Bone marrow (tissue), 2 donors: ENCODE results near the gene FGGY.
"Not testable (repeated sequence)": the region's sequence is repeated elsewhere in the genome, so short reads cannot be mapped to it uniquely, and the experiment has no call there.

Source experiments
- DNase-seq, 2 donors: peaks; one replicate each; lab custom pipeline; 2025; lab: John Stamatoyannopoulos, UW

The FGGY gene

DNA sequence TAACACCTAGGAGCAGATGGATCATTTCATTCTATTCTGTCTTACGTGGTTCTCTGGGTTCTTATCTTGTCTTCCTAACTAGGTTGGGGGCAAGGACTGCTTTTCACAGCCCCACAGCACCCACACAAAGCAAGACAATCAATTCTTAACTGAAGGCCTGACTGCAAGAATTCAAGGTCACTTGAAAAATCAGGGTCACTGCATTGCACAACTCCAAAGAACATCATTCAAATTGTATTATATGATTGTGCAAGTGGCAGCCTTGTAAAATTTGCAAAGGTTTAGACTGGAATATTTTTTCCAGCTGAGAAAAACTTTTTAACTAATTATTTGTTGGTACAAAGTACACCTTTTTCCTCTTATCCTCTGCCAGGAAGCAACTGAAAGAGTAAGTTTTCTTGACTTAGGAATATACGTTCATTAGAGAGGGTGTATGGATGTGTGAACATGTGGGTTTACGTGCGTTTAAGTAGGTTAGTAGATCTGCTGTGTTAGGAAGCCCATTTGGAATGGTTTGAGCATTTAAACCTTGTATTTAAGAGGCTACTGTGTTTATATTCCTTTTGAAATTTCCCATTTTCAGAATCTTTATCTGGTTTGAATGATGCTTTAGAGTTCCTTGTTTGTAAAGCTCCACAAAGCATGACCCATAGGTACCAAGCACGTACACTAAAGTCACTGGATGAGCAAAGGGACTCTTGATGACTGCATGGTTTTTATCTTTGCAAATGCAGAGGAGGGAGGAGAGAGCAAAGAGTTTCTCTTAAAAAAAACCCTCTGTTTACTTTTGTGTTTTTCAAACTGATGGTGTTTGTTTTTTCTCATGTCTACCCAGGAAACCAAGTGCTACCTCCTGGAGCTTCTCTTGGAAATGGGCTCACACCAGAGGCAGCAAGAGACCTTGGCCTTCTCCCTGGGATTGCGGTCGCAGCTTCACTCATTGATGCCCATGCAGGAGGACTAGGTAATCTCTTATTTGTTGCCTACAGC is 214.9 kb downstream of the FGGY start:
- no peak for DNase-seq

DNA sequence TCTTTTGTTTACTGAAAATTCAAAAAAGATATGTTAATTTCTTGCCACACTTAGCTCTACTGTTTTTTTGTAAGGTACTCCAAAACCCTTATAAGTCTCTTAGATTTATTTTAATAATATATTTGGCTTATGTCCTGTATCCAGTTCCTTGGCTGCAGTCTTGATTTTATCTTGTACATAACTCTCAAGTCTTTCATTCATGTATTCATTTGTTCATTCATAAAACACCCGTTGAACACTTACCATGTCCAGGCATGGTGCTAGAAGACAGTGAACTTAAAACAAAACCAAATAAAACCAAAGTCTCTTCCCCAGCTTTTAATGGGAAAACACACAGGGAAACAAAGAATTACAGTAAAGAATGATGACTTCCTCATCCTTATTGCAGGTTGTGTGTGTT is 215.8 kb downstream of the FGGY start:
- DNase-seq, result no peak

DNA sequence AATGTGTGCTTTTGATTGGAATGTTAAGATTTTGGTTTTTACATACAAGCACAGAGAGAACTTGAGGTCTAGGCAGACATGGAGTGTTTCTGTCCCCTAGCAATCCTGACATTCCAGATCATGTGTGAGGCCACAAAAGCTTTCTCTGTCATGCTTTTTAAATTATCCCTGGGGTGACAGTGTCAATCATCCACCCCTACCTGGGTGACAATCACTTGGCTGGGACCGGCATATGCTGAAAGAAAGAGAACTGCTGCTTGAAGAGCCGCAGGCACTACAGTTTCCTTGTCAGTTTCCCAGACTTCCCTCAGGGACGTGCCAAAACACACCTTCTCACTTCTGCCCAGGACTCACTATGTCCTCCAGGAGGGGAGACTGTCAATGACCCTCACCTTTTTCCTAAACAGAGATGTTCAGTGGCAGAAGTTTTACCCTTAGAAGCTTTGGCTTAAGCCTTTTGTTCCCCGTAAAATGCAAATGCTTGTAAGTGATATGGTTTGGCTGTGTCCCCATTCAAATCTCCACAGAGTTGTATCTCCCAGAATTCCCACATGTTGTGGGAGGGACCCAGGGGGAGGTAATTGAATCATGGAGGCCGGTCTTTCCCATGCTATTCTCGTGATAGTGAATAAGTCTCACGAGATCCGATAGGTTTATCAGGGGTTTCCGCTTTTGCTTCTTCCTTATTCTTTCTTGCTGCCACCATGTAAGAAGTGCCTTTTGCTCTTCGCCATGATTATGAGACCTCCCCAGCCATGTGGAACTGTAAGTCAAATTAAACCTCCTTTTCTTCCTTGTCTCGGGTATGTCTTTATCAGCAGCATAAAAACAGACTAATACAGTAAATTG is 217.4 kb downstream of the FGGY start:
- no peak for DNase-seq

DNA sequence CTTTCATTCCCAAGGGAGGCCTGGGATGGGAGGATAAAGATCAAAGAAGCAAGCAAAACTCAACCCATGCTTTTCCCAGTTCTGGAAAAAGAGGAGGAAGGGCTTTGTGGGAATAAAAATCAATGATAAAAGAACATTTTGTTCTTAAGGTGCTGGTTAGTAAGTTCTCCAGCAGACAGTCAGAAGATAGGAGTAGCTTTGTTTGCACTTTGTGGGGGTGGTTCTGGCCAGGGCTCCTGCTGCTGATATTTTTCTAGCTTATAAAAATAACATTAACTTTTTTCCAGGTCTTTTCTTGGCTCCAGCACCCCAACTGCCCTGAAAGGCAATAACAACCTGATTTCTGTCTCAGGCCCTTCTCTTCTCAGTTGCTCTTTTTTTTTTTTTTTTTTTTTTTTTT is 220.0 kb downstream of the FGGY start:
- DNase-seq, result no peak

GRCh38 chr1:59520194-59520593 is 223.3 kb downstream of the FGGY start:
- no peak for DNase-seq

GRCh38 chr1:59520827-59521418 is 224.0 kb downstream of the FGGY start:
- DNase-seq, result no peak

GRCh38 chr1:59521456-59521855 is 224.6 kb downstream of the FGGY start:
- DNase-seq, result no peak

DNA sequence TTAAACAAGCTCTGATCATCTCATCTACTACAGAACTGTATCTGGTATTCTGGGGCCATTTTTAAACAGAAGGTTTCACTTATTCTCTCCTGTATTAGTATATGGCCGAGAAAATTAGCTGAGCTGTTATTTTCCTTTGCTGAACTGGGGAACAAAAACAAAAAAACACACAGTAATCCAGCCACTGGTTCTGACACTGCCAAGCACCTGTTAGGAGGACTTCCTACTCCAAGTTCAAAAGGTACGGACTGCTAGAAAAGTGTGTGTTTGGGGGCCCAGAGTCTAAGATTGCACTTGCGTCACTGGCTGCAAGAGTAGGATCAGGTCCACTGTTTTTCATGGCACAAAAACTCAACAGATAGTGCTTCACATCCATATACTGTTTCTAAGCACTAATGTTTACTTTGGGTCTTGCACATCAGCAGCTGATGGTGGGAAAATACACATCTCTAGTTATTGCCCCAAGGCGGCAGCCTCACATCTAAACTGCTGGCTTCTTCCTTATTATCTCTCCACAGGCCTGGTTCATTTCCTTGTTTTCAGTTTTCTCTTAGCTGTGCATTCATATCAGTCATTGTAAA is 226.1 kb downstream of the FGGY start:
- no peak for DNase-seq

DNA sequence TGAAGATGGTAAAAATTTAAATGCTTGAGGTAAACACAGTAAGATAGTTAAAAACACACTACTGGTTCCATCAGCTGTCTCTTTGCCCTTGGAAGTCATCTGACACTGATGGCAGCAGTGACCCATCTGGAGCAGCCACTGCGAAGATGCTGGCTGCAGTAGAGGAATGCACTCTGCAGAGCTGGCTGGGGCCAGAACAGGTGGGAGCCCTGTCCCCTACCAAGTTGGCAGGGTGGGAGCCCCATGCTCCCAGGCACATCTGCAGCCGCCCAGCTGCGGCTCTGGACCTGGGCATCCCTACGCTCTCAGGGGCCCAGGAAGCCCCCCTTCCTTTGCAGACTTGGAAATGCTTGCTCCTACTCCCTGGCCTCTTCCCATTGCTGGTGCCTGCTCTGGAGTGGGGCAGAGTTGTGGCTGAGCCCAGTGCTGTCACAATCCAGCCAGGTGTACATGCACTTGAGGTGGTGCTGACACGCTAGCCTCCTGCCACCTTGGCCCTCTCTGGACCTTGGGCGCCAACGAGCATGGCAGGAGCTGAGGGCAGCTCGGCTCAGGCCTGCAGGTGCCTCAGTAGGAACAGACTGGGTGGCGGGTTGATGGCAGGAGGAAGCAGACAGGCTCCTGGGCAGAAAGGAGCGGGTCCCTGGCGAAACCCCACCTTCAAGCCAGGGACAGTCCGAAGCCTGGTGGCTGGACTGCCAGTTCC is 227.0 kb downstream of the FGGY start:
- no peak for DNase-seq

DNA sequence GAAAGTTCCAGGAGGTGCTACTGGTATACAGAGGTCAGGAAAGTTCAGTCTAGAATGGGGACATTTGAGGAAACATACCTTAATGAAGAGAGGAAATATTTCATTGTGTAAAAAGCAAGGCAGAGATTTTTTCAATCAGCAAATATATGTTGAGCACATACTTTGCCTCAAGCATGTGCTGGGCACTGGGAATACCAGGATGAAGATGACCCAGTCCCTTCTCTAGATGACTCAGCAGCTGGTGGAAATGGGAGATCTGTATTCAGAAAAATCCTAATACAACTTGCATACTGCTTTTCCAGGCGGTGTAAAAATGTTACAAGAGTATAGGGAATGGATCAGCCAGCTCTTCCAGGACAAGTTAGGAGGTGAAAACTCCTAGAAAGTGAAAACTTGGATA is 229.3 kb downstream of the FGGY start:
- no peak for DNase-seq

DNA sequence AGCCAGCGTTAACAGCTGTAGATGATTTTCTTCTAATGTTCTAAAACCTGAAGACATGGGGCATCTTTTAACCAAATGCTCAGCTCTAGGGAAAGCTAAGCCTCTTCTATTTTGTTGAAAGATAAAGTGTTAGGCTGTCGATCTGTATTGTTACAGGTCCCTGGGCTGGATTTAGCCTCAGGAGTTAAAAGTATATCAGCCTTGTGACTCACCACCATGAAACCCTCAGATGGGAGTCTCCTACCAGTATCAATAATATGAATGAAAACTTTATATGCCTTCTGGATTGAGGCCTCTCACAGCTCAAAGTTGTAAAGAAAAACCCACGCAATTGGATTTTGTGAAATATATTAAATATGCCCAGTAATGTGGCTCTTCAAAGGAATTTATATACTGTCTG is 231.6 kb downstream of the FGGY start:
- DNase-seq, result no peak

- DNase-seq, result no peak
Measured at GRCh38 chr1:59528900-59529299, 232.0 kb downstream of the FGGY start.

- DNase-seq, result no peak
Measured at GRCh38 chr1:59530119-59530518, 233.2 kb downstream of the FGGY start.

- DNase-seq, result no peak
Measured at GRCh38 chr1:59532102-59532501, 235.2 kb downstream of the FGGY start.

GRCh38 chr1:59538476-59538875 is 241.6 kb downstream of the FGGY start:
- DNase-seq, result not testable (repeated sequence)

- DNase-seq, result no peak
Measured at GRCh38 chr1:59539961-59540681, 243.2 kb downstream of the FGGY start.

- DNase-seq, result no peak
Measured at GRCh38 chr1:59541161-59541560, 244.3 kb downstream of the FGGY start.

DNA sequence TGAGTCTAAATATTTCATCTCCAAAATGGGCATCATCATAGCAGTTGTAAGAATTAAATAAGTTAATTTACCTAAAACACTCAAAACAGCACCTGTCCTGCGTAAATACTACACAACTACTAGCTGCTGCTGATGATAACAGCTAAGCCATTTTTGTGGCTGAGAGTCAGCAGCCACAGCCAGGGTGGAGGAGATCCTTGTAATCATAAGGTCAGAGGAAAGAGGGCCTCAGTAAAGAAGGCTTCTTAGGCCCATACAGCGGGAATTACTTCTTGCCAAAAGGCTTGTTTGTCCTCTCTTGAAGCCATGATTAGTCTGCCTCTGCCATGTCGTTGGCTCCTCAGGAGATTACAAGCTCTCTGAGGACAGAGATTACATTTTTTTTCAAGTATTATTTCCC is 245.0 kb downstream of the FGGY start:
- no peak for DNase-seq

DNA sequence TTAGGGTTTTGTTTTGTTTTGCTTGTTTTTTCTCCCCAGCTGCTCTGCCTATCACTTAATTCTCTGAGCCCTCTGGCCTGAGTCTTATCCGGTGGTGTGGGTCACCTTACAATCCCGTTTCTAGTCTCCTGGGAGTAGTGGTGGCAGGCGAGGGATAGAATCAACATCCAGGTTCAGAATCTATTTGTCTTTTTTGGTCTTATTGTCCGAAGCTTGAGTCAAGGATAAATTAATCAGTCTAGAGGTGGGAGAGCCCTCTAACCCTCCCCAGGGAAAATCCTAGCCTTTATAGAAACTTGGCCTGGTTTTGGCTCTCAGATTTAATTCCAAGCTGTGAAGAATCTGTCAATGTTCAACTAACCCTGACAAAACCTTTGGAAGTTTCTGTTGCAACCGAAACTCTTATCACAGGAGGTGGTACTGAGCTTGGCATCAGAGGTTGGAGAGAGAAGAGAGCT is 246.3 kb downstream of the FGGY start:
- DNase-seq, result no peak

DNA sequence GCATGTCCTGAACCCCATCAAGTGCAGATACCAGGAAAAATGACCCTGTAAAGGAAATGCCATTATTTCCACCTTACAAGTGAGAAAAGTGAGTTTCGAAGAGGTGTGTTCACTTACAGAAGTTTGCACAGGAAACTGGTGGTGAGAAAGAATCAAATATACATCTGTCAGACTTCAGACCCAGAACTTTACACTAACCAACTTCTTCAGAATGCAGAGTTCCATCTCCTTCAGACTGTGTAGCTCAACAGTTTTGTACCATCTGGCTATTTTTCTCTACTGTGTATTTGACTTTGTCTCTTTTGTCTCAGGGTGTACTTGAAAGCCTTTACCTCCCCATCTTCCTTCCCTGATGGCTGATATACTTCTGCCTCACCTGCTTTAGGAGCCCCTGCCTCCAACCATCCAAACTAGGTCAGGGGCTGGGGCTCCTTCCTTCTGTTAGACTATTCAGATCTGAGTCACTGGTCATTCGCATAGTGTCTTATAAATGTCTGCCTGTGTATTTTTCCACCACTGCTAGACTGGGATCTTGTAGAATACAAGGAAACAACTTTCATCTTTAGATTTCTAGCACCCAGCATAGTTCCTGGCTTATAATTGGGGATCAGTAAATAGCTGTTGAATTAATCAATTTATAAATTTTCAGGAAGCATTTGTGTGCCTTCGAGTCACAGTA is 247.9 kb downstream of the FGGY start:
- no peak for DNase-seq
